ENCODE data around the gene CLECL1.
"Not testable (repeated sequence)": the region's sequence is repeated elsewhere in the genome, so short reads cannot be mapped to it uniquely, and the experiment has no call there.

CLECL1 gene

GRCh38 chr12:9718968-9719367 is 13.9 kb downstream of the CLECL1 start:
- ChIA-PET POLR2A (no interaction called here), CTCF (interaction anchor here (2.8 to 3.8 kb wide), 3 partner anchors 11 to 31 kb away, joined by 9 to 26 read pairs (median 17); no protein-coding TSS in a partner anchor)
- no peak for DNase-seq (ENCODE audit: extremely low spot score)
- no peak for TF ChIP-seq CTCF (IDR thresholded peaks at IDR 0.05; ENCODE audit: control extremely low read depth, extremely low read depth, low read depth, missing control alignments)

- ChIA-PET POLR2A (interaction anchor here (0.6 to 1.6 kb wide), 6 partner anchors 13 to 69 kb away, joined by 3 to 4 read pairs (median 4); partner anchors contain the start of gene CD69), CTCF (interaction anchor here (1.1 to 4.6 kb wide), 8 partner anchors 10 to 83 kb away, joined by 3 to 26 read pairs (median 8); partner anchors contain the start of gene CLEC2D)
- TF ChIP-seq CTCF (IDR thresholded peaks at IDR 0.05; ENCODE audit: control extremely low read depth, extremely low read depth, low read depth, missing control alignments): no peak
- DNase-seq (ENCODE audit: extremely low spot score): no peak
Observed at GRCh38 chr12:9717070-9717925, 15.6 kb downstream of the CLECL1 start.

- DNase-seq (ENCODE audit: extremely low spot score); POLR2A ChIA-PET: not testable (repeated sequence)
- CTCF ChIA-PET: interaction anchor here (0.8 to 2.6 kb wide), 5 partner anchors 17 to 78 kb away, joined by 3 to 9 read pairs (median 4); no protein-coding TSS in a partner anchor
Observed at GRCh38 chr12:9713032-9713558, 19.8 kb downstream of the CLECL1 start.

- no peak for DNase-seq (ENCODE audit: extremely low spot score)
- POLR2A ChIA-PET: interaction anchor here (0.6 kb wide), 1 partner anchor 64 kb away, joined by 3 read pairs; no protein-coding TSS in a partner anchor
- CTCF ChIA-PET: interaction anchor here (0.8 to 5.9 kb wide), 16 partner anchors 10 to 380 kb away, joined by 3 to 19 read pairs (median 4); no protein-coding TSS in a partner anchor
- no peak for TF ChIP-seq CTCF (IDR thresholded peaks at IDR 0.05; ENCODE audit: control extremely low read depth, extremely low read depth, low read depth, missing control alignments)
Observed at GRCh38 chr12:9711664-9712063, 21.2 kb downstream of the CLECL1 start.

GRCh38 chr12:9710584-9711375 is 22.1 kb downstream of the CLECL1 start:
- no peak for DNase-seq (ENCODE audit: extremely low spot score)
- no peak for TF ChIP-seq CTCF (IDR thresholded peaks at IDR 0.05; ENCODE audit: control extremely low read depth, extremely low read depth, low read depth, missing control alignments)
- CTCF ChIA-PET: interaction anchor here (1.0 to 5.9 kb wide), 14 partner anchors 10 to 379 kb away, joined by 3 to 19 read pairs (median 4); no protein-coding TSS in a partner anchor
- POLR2A ChIA-PET: interaction anchor here (0.5 to 0.6 kb wide), 2 partner anchors 36 to 63 kb away, joined by 3 read pairs; no protein-coding TSS in a partner anchor

GRCh38 chr12:9708853-9709252 is 24.0 kb downstream of the CLECL1 start:
- DNase-seq (ENCODE audit: extremely low spot score): no peak
- ChIA-PET CTCF (interaction anchor here (0.6 to 5.9 kb wide), 21 partner anchors 9 to 378 kb away, joined by 3 to 26 read pairs (median 6); partner anchors contain the start of gene CLEC2D), POLR2A (interaction anchor here (1.7 kb wide), 1 partner anchor 40 kb away, joined by 5 read pairs; the partner anchor contains the start of gene CLEC2D)
- TF ChIP-seq CTCF (IDR thresholded peaks at IDR 0.05; ENCODE audit: control extremely low read depth, extremely low read depth, low read depth, missing control alignments): no peak

Data from GM10248 (cell line).